CD1c-positive myeloid dendritic cell (primary cell): ENCODE results near the gene RPL10.

Experiments
- DNase-seq: peaks from one replicate; pipeline ENCODE4 v3.0.0-alpha.2; 2016; ENCODE audit errors: extremely low spot score

The RPL10 gene

GRCh38 chrX:154401045-154401799, 3.0 kb downstream of the RPL10 start:
- DNase-seq, result peak; percentile 6

DNA sequence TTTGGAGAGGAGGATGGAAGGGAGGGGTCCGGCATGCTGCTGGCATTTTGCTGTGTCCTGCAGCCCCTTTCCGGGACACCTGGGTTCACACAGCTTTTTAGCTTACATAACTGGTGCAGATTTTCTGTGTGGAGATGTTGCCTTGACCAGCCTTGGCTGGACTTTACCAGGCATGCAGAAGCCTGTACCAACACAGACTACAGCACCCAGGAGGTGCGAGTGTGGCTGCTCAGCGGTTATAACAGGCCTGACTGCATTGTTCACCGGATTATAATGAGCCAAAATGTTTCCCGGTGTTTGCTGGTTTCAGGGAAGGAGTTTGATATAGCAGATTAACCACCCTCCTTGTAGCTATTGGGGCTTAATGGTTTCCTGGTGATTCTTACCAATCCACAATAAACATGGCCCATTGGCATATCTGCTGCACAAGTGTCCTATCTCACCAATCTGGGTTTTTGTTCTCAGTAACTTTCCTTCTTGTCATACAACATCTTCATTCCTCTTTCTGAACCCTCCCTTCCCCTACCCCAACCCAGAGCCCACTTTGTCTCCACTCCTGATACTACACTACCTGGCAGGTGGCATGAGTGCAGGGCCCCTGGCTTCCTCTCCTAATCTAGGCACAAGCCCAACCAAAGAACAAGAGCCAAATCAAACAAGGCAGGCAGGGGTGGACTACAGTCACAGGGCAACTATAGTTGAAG, 3.9 kb downstream of the RPL10 start:
- DNase-seq, result no peak

- DNase-seq, result no peak
Observed at GRCh38 chrX:154402622-154403127, 4.5 kb downstream of the RPL10 start.

DNA sequence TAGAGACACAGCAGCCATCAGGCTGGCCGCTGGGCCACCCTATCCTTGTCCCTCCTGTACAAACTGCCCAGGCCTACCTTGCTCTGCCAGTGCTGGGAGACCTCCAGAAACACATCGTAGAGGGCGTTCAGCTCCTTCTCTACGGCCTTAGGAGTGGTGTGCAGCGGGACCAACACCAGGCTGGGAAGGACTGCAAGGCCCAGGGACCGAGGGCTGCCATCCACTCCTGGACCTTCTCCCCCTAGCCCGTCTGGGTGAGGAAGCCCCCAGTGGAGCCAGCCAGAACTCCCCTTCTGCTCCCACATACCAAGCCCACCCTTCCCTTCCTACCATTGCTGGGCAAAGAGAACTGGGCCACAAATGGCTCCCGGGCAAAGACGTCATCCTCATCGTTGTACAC, 5.0 kb downstream of the RPL10 start:
- DNase-seq, result no peak

GRCh38 chrX:154403858-154404257, 5.7 kb downstream of the RPL10 start:
- no peak for DNase-seq

- no peak for DNase-seq
Observed at GRCh38 chrX:154404625-154405192, 6.5 kb downstream of the RPL10 start.

DNA sequence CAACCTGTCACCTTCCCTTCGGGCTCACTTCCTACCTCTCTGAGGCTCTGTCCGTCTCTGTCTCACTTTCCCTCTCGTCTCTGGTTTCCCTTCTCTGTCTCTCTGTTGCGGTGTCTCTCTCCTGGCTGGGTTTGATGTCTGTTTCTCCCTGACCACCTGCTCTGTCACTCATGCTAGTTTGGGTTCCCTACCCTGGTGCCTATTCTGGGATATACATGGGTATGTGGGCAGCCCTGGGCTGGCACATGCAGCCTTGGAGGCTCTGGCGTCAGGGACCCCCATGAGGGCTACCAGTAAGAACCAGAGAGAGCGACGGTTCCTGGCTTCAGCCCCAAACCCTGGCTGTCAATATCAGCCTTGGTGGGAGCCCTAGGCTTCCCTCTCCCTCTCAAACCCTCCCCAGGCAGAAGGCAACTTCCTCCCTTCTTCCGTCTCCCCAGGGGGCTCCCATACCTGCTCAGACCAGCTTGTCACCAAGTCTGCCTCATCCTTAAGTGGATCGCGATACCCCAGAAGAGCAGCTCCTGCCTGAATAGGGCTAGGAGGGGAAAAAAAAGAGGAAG, 10.6 kb downstream of the RPL10 start:
- no peak for DNase-seq

GRCh38 chrX:154409222-154409871, 11.2 kb downstream of the RPL10 start, which contains the start of gene DNASE1L1:
Gene DNASE1L1, minus strand, starts transcription at chrX:154409254. Its CDS starts 3,686 bp downstream, at chrX:154405568.
- DNase-seq, result peak; percentile 87

- DNase-seq, result peak; percentile 47
Observed at GRCh38 chrX:154411981-154412340, 13.8 kb downstream of the RPL10 start.

DNA sequence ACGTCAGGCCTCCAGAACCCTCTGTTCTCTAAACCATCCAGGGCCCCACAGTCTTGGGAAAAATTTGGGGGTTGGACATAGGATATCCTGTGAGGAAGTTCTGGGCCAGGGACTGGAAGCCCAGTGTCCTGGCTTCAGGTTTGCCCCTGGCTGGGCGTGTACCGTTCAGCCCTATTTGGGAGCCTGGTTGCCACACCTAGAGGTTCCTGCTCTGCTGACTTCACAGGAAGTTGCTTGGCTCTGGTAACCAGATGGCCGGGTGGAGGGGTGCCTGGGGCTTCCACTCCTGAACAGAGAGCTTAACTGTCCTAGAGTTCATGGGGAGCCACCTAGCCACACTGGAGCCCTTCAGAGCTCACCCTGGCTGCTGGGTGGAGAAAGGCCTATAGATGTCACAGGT, 14.3 kb downstream of the RPL10 start:
- no peak for DNase-seq

DNA sequence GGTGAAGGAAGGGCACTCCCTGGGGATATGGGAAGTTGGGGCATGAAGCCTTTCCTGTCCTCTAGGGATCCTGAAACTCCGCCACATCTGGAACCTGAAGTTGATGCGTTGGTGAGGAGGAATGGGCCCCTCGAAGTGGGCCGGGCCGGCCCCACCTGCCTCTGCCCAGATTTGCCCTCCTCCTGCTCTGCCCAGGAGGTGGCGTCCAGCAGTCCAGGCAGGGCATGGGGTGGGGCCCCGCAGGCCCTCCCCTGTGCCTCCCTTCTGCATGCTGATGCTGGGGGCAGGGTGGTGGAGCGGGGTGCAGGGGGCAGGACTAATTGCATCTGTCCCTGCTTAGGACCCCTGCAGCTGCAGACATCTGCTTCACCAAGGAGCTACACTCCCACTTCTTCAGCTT, 15.0 kb downstream of the RPL10 start:
- DNase-seq, result no peak

- no peak for DNase-seq
Observed at GRCh38 chrX:154417157-154417556, 19.0 kb downstream of the RPL10 start.

GRCh38 chrX:154419189-154419588, 21.0 kb downstream of the RPL10 start:
- no peak for DNase-seq

- no peak for DNase-seq
Observed at GRCh38 chrX:154419688-154420401, 21.7 kb downstream of the RPL10 start.

- DNase-seq, result no peak
Observed at GRCh38 chrX:154420402-154420756, 22.2 kb downstream of the RPL10 start.

- DNase-seq, result peak; percentile 48
Observed at GRCh38 chrX:154426916-154427770, 29.0 kb downstream of the RPL10 start.

GRCh38 chrX:154428176-154429171, 30.3 kb downstream of the RPL10 start, which contains the start of gene ATP6AP1:
Gene ATP6AP1, plus strand, starts transcription at chrX:154428677. Its CDS starts 16 bp downstream, at chrX:154428693.
- DNase-seq, result peak; percentile 93

- peak; percentile 38 for DNase-seq
Observed at GRCh38 chrX:154429711-154430110, 31.5 kb downstream of the RPL10 start.

DNA sequence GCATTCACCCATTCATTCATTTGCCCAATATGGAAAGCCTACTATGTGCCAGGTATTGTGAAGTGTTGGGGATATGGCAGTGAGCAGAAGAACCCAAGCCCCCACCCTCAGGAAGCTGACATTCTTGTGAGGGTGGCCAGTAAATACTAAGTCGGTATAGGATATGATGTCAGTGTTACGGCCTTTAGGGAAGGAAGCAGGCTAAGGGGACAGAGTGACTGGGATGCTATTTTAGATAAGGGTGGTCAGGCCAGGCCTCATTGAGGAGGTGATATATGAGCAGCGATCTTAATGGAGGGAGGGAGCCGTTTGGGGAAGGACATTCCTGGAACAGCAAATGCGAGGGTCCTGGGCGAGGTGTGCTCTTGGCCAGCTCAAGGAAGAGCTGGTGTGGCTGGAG, 32.3 kb downstream of the RPL10 start:
- DNase-seq, result peak; percentile 16
